HepG2 (cell line): ENCODE measurements around the gene ARFGAP2. TPM values are rescaled to one million over a fixed set of nuclear protein-coding genes. Genes with fewer than 3 reads are reported as not detected.
A peak's percentile ranks its signal among the peaks of the same experiment; 100 is the strongest.

ENCODE experiments used
- CENPX ChIP-seq: sonication (generic); formaldehyde crosslinking; IDR thresholded peaks from 2 replicates; pipeline ENCODE4 v1.9.0; 2021; ENCODE audit warnings: mild to moderate bottlenecking, missing genetic modification reagents, moderate library complexity
- FOSL2 ChIP-seq: sonication (generic); formaldehyde crosslinking; IDR thresholded peaks from 2 replicates; pipeline ENCODE4 v1.4.0; 2020; ENCODE audit warnings: missing genetic modification reagents
- HCFC1 ChIP-seq: fragments of 150-350 bp; IDR thresholded peaks from 2 replicates; pipeline ENCODE4 v1.6.1; 2014; ENCODE audit warnings: low read depth, low read length
- JUND ChIP-seq: sonication (generic); formaldehyde crosslinking; IDR thresholded peaks from 2 replicates; pipeline ENCODE4 v1.8.0; 2022; ENCODE audit warnings: mild to moderate bottlenecking, missing genetic modification reagents
- PHF20 ChIP-seq: sonication (generic); formaldehyde crosslinking; IDR thresholded peaks from 2 replicates; pipeline ENCODE4 v1.5.0; 2020; ENCODE audit warnings: mild to moderate bottlenecking, missing genetic modification reagents
- RARA ChIP-seq: IDR thresholded peaks from 2 replicates; pipeline ENCODE4 v1.6.1; 2016; ENCODE audit warnings: missing genetic modification reagents, missing compliant biosample characterization
- SP1 ChIP-seq, 2 experiments: fragments of 450-650 bp in 1 of 2; sonication (generic) in 1 of 2; formaldehyde crosslinking in 1 of 2; IDR thresholded peaks; 2 replicates each; pipeline versions ENCODE4 v1.4.0 to v1.6.1; 2016 to 2020; ENCODE audit warnings: missing genetic modification reagents in 1 of 2
- ZNF274 ChIP-seq: sonication (generic); formaldehyde crosslinking; IDR thresholded peaks from 2 replicates; pipeline ENCODE4 v1.5.1; 2020; ENCODE audit warnings: mild to moderate bottlenecking, missing genetic modification reagents
- ZNF296 ChIP-seq: sonication (generic); formaldehyde crosslinking; conservative IDR thresholded peaks from 2 replicates; pipeline ENCODE4 v1.5.0; 2020; ENCODE audit warnings: mild to moderate bottlenecking, missing genetic modification reagents
- ZNF34 ChIP-seq: sonication (generic); formaldehyde crosslinking; IDR thresholded peaks from 2 replicates; pipeline ENCODE4 v1.4.0; 2020; ENCODE audit warnings: mild to moderate bottlenecking, missing genetic modification reagents, borderline replicate concordance
- ZNF773 ChIP-seq: sonication (generic); formaldehyde crosslinking; IDR thresholded peaks from 2 replicates; pipeline ENCODE4 v1.4.0; 2020; ENCODE audit warnings: missing genetic modification reagents, borderline replicate concordance
- polyA plus RNA-seq, 8 experiments: library from polyadenylated mRNA; depleted of rRNA in 3 of 8; stranded (reverse) in 7 of 8; unstranded in 1 of 8; fragments of >200 nt; fragmentation: Illumina TruSeq in 4 of 8; extraction: Trizol in 4 of 8; gene quantifications; 2 replicates each; pipeline versions ENCODE4 v1.2.1 to v1.2.3, GENCODE V29; 2011 to 2016; ENCODE audit warnings: low read depth in 4 of 8, missing spikeins in 1 of 8, mixed read lengths in 1 of 8; ENCODE audit not compliant: insufficient read depth in 1 of 8
- total RNA-seq, 5 experiments: library from RNA; depleted of rRNA; stranded (reverse); fragments of >200 nt; fragmentation: Illumina TruSeq; extraction: Trizol; gene quantifications; 2 replicates each; pipeline ENCODE4 v1.2.3, GENCODE V29; 2016; ENCODE audit warnings: low read depth in 1 of 5
- TF ChIP-seq, protein P1 (sequence below): sonication (generic); formaldehyde crosslinking; IDR thresholded peaks from 2 replicates; pipeline ENCODE4 v1.4.0; 2020; ENCODE audit warnings: missing genetic modification reagents, borderline replicate concordance
- TF ChIP-seq, protein P2 (sequence below): sonication (generic); formaldehyde crosslinking; IDR thresholded peaks from 2 replicates; pipeline ENCODE4 v1.5.1; 2020; ENCODE audit warnings: mild to moderate bottlenecking, missing genetic modification reagents, moderate library complexity
- TF ChIP-seq, protein P3 (sequence below): fragments of 450-650 bp; IDR thresholded peaks from 2 replicates; pipeline ENCODE4 v1.6.1; 2016
- TF ChIP-seq, protein P4 (sequence below): sonication (generic); formaldehyde crosslinking; IDR thresholded peaks from 2 replicates; pipeline ENCODE4 v1.8.1; 2023; ENCODE audit warnings: mild to moderate bottlenecking, missing genetic modification reagents, borderline replicate concordance
- TF ChIP-seq, protein P5 (sequence below): IDR thresholded peaks from 2 replicates; pipeline ENCODE4 v1.6.1; 2016; ENCODE audit warnings: low read depth, missing genetic modification reagents, missing compliant biosample characterization

The ARFGAP2 gene
- total and polyA plus RNA-seq, 2 of the 13 experiments (the other 11 are each of a cell fraction or from before 2014, with no cell fraction given): 32.3 to 75.3 TPM

DNA sequence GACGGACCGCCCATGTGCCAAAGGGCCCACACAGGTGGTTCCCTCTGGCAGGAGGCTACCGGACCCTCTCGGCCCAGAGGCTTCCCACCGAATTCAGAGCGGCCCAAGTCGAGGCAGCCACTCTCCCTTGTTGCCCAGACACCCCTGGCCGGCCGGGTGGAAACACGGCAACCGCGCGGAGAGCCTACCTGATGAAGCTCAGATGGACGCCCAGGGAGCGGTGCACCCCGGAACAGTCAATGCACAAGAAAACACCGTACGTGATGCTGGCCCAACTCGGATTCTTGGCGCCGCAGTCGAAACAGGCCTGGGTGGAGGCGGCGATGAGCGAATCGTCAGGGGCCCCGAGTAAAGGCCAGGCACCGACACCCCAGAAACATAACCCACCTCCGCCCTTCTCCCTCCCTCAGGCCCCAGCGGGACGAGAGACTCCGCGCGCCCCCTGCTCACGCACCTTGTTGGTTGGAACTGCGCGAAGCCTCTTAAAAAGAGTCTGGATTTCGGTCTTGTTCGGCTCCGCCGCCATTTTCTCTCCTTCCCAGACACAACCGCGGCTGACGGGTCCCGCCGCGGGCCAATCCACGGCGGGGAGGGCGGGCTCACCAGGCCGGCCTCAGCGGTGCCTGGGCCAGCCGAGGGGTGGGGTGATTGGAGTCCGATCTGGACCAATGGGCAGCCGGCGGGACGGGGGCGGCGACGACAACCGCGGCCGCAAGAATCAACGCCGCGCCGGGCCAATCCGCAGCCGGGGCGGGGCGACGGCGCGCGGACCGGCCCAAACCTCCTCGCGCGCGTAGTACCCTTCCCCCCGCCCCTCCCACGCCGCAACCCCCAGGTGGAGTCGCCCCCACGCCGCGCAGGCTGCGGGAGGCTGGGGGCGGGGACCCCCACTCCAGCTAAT lies at the start of gene ARFGAP2 (continued):
- TF ChIP-seq, protein P1, sequence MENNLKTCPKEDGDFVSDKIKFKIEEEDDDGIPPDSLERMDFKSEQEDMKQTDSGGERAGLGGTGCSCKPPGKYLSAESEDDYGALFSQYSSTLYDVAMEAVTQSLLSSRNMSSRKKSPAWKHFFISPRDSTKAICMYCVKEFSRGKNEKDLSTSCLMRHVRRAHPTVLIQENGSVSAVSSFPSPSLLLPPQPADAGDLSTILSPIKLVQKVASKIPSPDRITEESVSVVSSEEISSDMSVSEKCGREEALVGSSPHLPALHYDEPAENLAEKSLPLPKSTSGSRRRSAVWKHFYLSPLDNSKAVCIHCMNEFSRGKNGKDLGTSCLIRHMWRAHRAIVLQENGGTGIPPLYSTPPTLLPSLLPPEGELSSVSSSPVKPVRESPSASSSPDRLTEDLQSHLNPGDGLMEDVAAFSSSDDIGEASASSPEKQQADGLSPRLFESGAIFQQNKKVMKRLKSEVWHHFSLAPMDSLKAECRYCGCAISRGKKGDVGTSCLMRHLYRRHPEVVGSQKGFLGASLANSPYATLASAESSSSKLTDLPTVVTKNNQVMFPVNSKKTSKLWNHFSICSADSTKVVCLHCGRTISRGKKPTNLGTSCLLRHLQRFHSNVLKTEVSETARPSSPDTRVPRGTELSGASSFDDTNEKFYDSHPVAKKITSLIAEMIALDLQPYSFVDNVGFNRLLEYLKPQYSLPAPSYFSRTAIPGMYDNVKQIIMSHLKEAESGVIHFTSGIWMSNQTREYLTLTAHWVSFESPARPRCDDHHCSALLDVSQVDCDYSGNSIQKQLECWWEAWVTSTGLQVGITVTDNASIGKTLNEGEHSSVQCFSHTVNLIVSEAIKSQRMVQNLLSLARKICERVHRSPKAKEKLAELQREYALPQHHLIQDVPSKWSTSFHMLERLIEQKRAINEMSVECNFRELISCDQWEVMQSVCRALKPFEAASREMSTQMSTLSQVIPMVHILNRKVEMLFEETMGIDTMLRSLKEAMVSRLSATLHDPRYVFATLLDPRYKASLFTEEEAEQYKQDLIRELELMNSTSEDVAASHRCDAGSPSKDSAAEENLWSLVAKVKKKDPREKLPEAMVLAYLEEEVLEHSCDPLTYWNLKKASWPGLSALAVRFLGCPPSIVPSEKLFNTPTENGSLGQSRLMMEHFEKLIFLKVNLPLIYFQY (CRISPR knock-in tag): peak; percentile 37; the same call in 1 of the 2 replicates
- TF ChIP-seq FOSL2 (CRISPR knock-in tag) (peak; percentile 27), HCFC1 (no peak), ZNF773 (0 out of 2 replicates have a peak, but pooled peaks have one; percentile 21), ZNF274 (CRISPR knock-in tag) (no peak), CENPX (no peak), ZNF296 (CRISPR knock-in tag) (no peak), PHF20 (peak; percentile 81), SP1 (IDR thresholded peaks at IDR 0.05) (no peak), SP1 (CRISPR knock-in tag; IDR thresholded peaks at IDR 0.05) (peak; percentile 63), ZNF34 (peak; percentile 74; the same call in 1 of the 2 replicates), JUND (CRISPR knock-in tag) (no peak), RARA (no peak)
- TF ChIP-seq, protein P2, sequence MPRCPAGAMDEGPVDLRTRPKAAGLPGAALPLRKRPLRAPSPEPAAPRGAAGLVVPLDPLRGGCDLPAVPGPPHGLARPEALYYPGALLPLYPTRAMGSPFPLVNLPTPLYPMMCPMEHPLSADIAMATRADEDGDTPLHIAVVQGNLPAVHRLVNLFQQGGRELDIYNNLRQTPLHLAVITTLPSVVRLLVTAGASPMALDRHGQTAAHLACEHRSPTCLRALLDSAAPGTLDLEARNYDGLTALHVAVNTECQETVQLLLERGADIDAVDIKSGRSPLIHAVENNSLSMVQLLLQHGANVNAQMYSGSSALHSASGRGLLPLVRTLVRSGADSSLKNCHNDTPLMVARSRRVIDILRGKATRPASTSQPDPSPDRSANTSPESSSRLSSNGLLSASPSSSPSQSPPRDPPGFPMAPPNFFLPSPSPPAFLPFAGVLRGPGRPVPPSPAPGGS: no peak
- TF ChIP-seq, protein P3, sequence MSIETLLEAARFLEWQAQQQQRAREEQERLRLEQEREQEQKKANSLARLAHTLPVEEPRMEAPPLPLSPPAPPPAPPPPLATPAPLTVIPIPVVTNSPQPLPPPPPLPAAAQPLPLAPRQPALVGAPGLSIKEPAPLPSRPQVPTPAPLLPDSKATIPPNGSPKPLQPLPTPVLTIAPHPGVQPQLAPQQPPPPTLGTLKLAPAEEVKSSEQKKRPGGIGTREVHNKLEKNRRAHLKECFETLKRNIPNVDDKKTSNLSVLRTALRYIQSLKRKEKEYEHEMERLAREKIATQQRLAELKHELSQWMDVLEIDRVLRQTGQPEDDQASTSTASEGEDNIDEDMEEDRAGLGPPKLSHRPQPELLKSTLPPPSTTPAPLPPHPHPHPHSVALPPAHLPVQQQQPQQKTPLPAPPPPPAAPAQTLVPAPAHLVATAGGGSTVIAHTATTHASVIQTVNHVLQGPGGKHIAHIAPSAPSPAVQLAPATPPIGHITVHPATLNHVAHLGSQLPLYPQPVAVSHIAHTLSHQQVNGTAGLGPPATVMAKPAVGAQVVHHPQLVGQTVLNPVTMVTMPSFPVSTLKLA: no peak
- TF ChIP-seq, protein P4, sequence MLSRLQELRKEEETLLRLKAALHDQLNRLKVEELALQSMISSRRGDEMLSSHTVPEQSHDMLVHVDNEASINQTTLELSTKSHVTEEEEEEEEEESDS (CRISPR knock-in tag): peak; percentile 46; the same call in 1 of the 2 replicates
- TF ChIP-seq, protein P5, sequence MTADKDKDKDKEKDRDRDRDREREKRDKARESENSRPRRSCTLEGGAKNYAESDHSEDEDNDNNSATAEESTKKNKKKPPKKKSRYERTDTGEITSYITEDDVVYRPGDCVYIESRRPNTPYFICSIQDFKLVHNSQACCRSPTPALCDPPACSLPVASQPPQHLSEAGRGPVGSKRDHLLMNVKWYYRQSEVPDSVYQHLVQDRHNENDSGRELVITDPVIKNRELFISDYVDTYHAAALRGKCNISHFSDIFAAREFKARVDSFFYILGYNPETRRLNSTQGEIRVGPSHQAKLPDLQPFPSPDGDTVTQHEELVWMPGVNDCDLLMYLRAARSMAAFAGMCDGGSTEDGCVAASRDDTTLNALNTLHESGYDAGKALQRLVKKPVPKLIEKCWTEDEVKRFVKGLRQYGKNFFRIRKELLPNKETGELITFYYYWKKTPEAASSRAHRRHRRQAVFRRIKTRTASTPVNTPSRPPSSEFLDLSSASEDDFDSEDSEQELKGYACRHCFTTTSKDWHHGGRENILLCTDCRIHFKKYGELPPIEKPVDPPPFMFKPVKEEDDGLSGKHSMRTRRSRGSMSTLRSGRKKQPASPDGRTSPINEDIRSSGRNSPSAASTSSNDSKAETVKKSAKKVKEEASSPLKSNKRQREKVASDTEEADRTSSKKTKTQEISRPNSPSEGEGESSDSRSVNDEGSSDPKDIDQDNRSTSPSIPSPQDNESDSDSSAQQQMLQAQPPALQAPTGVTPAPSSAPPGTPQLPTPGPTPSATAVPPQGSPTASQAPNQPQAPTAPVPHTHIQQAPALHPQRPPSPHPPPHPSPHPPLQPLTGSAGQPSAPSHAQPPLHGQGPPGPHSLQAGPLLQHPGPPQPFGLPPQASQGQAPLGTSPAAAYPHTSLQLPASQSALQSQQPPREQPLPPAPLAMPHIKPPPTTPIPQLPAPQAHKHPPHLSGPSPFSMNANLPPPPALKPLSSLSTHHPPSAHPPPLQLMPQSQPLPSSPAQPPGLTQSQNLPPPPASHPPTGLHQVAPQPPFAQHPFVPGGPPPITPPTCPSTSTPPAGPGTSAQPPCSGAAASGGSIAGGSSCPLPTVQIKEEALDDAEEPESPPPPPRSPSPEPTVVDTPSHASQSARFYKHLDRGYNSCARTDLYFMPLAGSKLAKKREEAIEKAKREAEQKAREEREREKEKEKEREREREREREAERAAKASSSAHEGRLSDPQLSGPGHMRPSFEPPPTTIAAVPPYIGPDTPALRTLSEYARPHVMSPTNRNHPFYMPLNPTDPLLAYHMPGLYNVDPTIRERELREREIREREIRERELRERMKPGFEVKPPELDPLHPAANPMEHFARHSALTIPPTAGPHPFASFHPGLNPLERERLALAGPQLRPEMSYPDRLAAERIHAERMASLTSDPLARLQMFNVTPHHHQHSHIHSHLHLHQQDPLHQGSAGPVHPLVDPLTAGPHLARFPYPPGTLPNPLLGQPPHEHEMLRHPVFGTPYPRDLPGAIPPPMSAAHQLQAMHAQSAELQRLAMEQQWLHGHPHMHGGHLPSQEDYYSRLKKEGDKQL (CRISPR knock-in tag): no peak
